Measurements from ENCODE around the gene SLC25A48.
"Not testable (repeated sequence)": the region's sequence is repeated elsewhere in the genome, so short reads cannot be mapped to it uniquely, and the experiment has no call there.

Gene SLC25A48

GRCh38 chr5:135830384-135830700, 4.1 kb upstream of the SLC25A48 start:
- no peak for DNase-seq

- no peak for DNase-seq
These were observed 3.6 kb upstream of the SLC25A48 start for GRCh38 chr5:135830876-135831275.

GRCh38 chr5:135831439-135831838, 3.0 kb upstream of the SLC25A48 start:
- no peak for DNase-seq

GRCh38 chr5:135831851-135832555, 2.5 kb upstream of the SLC25A48 start:
- DNase-seq: no peak

GRCh38 chr5:135832941-135833920, 1.2 kb upstream of the SLC25A48 start:
- no peak for DNase-seq

- DNase-seq: no peak
These were observed 363 bp upstream of the SLC25A48 start for GRCh38 chr5:135833961-135834638.

GRCh38 chr5:135835766-135836165, 1.3 kb downstream of the SLC25A48 start:
- DNase-seq: no peak

GRCh38 chr5:135838395-135838794, 3.9 kb downstream of the SLC25A48 start:
- DNase-seq: not testable (repeated sequence)

GRCh38 chr5:135839566-135839965, 5.1 kb downstream of the SLC25A48 start:
- no peak for DNase-seq

- no peak for DNase-seq
These were observed 6.5 kb downstream of the SLC25A48 start for GRCh38 chr5:135840959-135841358.

GRCh38 chr5:135842737-135843136, 8.3 kb downstream of the SLC25A48 start:
- no peak for DNase-seq

GRCh38 chr5:135843571-135844337, 9.3 kb downstream of the SLC25A48 start:
- DNase-seq: no peak

GRCh38 chr5:135846311-135846710, 11.8 kb downstream of the SLC25A48 start:
- no peak for DNase-seq

GRCh38 chr5:135847976-135848375, 13.5 kb downstream of the SLC25A48 start:
- no peak for DNase-seq

GRCh38 chr5:135850231-135850630, 15.8 kb downstream of the SLC25A48 start:
- DNase-seq: no peak

GRCh38 chr5:135850671-135851070, 16.2 kb downstream of the SLC25A48 start:
- DNase-seq: no peak

GRCh38 chr5:135851186-135851914, 16.9 kb downstream of the SLC25A48 start:
- no peak for DNase-seq

- no peak for DNase-seq
These were observed 17.7 kb downstream of the SLC25A48 start for GRCh38 chr5:135851915-135852845.

GRCh38 chr5:135857630-135858311, 23.3 kb downstream of the SLC25A48 start:
- DNase-seq: no peak

- not testable (repeated sequence) for DNase-seq
These were observed 24.7 kb downstream of the SLC25A48 start for GRCh38 chr5:135859186-135859585.
